Suppressor macrophage treated with lipopolysaccharide for 1 hour (primary cell): ENCODE data around the gene CSTB.

Experiments
- DNase-seq, 3 donors: peaks; one replicate each; pipeline ENCODE4 v3.0.0-alpha.2; 2020 to 2022

The CSTB gene

DNA sequence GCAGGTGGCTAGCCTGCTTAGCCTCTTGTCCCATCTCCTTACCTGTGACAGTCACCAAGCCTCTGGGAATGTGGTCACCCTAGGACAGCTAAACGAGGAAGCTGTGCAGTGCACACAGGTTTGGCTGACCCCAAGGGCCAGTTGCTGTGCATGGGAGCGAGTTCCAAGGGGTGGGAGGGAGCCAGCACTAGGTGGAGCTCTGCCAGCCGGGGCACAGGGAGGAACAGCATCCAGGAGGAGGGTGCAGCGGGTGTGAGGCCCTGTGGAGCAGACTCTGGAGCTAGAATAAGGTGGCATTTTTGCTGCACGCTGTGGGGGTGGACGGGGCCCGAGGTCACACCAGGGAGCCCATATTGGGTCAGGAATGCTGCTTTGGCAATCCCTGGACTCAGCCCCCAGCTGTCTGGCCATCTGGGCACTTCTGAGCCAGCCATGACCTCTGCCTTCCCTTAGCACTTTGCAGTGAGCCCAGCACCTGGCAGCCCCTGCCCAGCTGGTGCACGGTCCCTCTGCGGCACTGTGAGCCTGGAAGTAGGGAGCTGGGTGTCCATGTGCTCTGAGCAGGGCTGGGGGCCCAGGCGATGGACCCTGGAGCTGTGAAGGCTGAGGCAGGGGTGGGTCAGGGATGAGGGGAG lies 48.5 kb downstream of the CSTB start:
- peak; percentile 36 to 46 (median 38) for DNase-seq

DNA sequence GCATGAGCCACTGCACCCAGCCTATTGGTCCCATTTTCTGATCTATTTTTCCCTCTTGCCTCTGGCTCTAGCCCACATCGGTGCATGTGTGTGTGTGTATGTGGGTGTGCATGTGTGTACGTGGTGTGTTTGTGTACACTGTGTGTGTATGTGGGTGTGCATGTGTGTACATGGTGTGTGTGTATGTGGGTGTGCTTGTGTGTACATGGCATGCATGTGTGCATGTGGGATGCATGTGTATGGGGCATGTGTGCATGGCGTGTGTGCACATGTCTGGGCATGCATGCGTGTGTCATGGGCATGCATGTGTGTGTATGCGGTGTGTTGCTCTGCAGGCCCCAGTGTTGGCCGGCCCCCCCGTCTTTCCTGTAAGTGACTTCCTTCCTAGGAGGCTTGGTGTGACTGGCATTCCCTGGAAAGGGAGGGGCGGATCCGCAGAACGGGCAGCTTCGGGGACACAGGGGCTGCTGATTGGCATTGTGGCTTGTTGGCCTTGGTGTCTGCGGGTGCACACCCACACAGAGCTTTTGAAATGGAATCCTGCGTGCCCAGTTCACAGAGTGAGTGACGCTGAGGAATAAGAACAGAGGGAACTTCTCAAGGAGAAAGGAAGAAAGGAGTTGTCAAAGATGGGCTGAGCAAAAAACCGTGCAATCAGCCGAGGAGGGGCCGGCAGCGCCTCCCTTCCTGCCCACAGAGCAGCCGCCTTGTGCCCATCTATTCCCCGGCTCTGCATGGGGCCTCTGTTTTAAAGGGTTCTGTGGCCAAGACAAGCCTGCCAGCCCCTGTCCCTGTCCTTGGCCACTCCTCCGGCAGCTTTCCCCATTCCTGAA lies 49.2 kb downstream of the CSTB start:
- DNase-seq, result peak; percentile 44 to 54 (median 49)
